Psoas muscle (tissue), 8 donors: ENCODE data around the gene CRTC3. TPM values are rescaled to one million over a fixed set of nuclear protein-coding genes. Genes with fewer than 3 reads are reported as not detected.
A peak's percentile ranks its signal among the peaks of the same experiment; 100 is the strongest.

ENCODE experiments used
- ATAC-seq, 4 donors: fragments of 200-7000 bp; cut with Tn5 transposase; one replicate each; pipeline ENCODE4 v1.9.1; 2020; ENCODE audit warnings: moderate library complexity in 3 of 4, mild to moderate bottlenecking in 2 of 4
- DNase-seq, 2 donors: peaks; one replicate each; pipeline ENCODE4 v3.0.0-alpha.2; 2020
- H3K27ac ChIP-seq: fragments of 200-600 bp; one replicate; pipeline ENCODE4 v1.8.0; 2022
- H3K27me3 ChIP-seq, 3 donors: fragments of 200-600 bp in 1 of 3; one replicate each; pipeline versions ENCODE4 v1.6.1 to v1.8.0; 2013 to 2022; ENCODE audit warnings: low read length in 2 of 3, mild to moderate bottlenecking in 2 of 3, moderate library complexity in 1 of 3; ENCODE audit not compliant: insufficient read depth in 3 of 3
- H3K36me3 ChIP-seq, 2 donors: fragments of 200-600 bp in 1 of 2; one replicate each; pipeline versions ENCODE4 v1.6.1 to v1.8.0; 2013 to 2022; ENCODE audit warnings: low read depth in 1 of 2, mild to moderate bottlenecking in 1 of 2, moderate library complexity in 1 of 2; ENCODE audit not compliant: insufficient read depth in 1 of 2
- H3K4me1 ChIP-seq: fragments of 200-600 bp; one replicate; pipeline ENCODE4 v1.8.0; 2022
- H3K4me3 ChIP-seq: fragments of 200-600 bp; one replicate; pipeline ENCODE4 v1.8.0; 2022; ENCODE audit warnings: mild to moderate bottlenecking
- H3K9me3 ChIP-seq: fragments of 200-600 bp; one replicate; pipeline ENCODE4 v1.8.0; 2022
- WGBS, 3 donors: extraction: QIAGEN DNeasy Blood & Tissue Kit; methylation state at CpG; one replicate each; pipeline versions ENCODE4 v1.1.6 to v1.1.7; 2013; 5-methylcytosine and 5-hydroxymethylcytosine counted together
- intact Hi-C, 2 donors: fragments of 100-400 bp; cut with DNase I; formaldehyde crosslinking; loops; one replicate each; pipeline versions ENCODE4 v1.11.0 to v1.14.2; 2022
- polyA plus RNA-seq, 3 donors: library from polyadenylated mRNA; stranded (reverse); fragments of 200-250 nt; gene quantifications; one replicate each; pipeline ENCODE4 v1.2.3, GENCODE V29; 2013
- total RNA-seq, 4 donors: library from RNA; stranded (reverse); fragmentation: NEBNext Ultra II Directional in 2 of 4; extraction: Animal tissue kit (Norgen Biotek cat#: 25700) in 2 of 4; gene quantifications; one replicate each; pipeline versions ENCODE4 v1.2.1 to v1.2.4, GENCODE V29; 2021 to 2023
- TF ChIP-seq, protein P1 (sequence below): fragments of 200-600 bp; IDR thresholded peaks from one replicate; pipeline ENCODE4 v1.8.0; 2022; ENCODE audit warnings: antibody characterized with exemption
- donor health status: healthy with polysubstance abuse.
- donor health status: DM: no; HTN: no; CAD: no; lungs with moderate emphysema.
- donor health status: Bipolar disorder and iron deficiency.
- donor health status: healthy.
- donor health status: DM: yes; HTN: yes; CAD: no.
- donor health status: DM: no; HTN: no; CAD: no.
- donor health status: DM: no; HTN: no; CAD: no.
- donor health status: DM: yes; HTN: yes; CAD: no.

Gene CRTC3
- total and polyA plus RNA-seq, 7 donors, result 6.9 to 30.8 (median 15.3) TPM

DNA sequence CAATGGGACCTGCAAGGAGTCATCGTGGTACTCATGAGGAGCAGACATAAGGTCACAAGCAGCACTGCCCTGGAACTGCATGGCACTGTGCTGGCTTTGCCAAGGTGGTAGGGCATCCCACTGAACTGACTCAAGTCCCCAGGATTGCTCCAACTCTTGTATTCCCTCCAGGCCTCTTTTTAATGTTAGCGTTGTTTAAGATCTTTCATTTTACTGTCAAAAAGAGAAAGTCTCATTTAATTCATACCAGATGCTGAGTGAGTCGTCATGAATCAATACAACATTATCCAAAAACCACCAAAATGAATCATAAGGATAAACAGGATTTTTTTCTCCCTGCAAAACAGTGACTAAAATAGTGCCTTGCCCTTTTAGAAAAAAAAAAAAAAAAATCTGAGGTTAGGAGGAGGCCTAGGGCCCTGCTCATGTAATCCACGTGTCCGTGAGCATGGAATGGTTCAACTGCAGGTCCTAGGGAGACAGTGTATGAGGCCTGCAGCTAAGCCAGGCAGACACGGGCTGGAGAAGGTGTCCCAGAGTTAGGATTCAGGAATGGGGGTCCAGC, 150.7 kb downstream of the CRTC3 start:
- H3K4me1 ChIP-seq, result no peaks in the 10 kb centered on the region
- no peaks in the 10 kb centered on the region for H3K27me3 ChIP-seq
- ATAC-seq (peak; percentile 49 to 70 (median 64)), DNase-seq (peak in 1 of 2 donors; percentile 48)
- intact Hi-C loops, result no loop called here
- TF ChIP-seq, protein P1, sequence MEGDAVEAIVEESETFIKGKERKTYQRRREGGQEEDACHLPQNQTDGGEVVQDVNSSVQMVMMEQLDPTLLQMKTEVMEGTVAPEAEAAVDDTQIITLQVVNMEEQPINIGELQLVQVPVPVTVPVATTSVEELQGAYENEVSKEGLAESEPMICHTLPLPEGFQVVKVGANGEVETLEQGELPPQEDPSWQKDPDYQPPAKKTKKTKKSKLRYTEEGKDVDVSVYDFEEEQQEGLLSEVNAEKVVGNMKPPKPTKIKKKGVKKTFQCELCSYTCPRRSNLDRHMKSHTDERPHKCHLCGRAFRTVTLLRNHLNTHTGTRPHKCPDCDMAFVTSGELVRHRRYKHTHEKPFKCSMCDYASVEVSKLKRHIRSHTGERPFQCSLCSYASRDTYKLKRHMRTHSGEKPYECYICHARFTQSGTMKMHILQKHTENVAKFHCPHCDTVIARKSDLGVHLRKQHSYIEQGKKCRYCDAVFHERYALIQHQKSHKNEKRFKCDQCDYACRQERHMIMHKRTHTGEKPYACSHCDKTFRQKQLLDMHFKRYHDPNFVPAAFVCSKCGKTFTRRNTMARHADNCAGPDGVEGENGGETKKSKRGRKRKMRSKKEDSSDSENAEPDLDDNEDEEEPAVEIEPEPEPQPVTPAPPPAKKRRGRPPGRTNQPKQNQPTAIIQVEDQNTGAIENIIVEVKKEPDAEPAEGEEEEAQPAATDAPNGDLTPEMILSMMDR, result no peak
- H3K27ac ChIP-seq, result peak overlapping the region; percentile 10
- WGBS, 3 donors, result 63 to 67% (median 63%) methylated on average over 6 of the region's 6 CpGs
- no peaks in the 10 kb centered on the region for H3K36me3 ChIP-seq
- H3K9me3 ChIP-seq, result no peaks in the 10 kb centered on the region
- no peak overlapping the region for H3K4me3 ChIP-seq

DNA sequence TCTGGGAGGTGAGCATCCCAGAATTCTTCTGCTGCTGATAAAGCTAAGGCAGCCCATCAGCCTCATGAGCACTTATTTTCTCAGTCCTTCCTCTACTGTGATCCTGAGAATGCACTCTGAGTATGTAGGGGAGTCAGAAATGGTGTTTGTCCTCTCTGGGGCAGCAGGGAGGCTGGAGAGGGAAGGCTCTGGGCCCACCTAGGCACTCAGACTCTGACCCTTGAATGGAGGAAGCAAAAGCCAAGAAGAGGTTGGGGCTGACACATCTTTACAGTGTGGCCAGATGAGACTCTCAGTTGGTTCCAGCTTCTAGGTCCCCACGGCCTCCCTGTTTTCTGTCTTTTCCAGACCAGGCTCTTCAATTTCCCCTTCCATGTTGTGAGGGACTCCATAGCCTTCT, 151.3 kb downstream of the CRTC3 start:
- no peaks in the 10 kb centered on the region for H3K4me1 ChIP-seq
- 86 to 100% (median 89%) methylated on average over 1 of the region's 1 CpG for WGBS, 3 donors
- TF ChIP-seq, protein P1, result no peak
- H3K27ac ChIP-seq, result peak overlapping the region; percentile 53
- no peaks in the 10 kb centered on the region for H3K36me3 ChIP-seq
- DNase-seq (no peak), ATAC-seq (peak in 2 of 4 donors; percentile 7 to 9)
- no peaks in the 10 kb centered on the region for H3K9me3 ChIP-seq
- intact Hi-C loops, result no loop called here
- H3K27me3 ChIP-seq, result no peaks in the 10 kb centered on the region
- H3K4me3 ChIP-seq, result no peak overlapping the region

DNA sequence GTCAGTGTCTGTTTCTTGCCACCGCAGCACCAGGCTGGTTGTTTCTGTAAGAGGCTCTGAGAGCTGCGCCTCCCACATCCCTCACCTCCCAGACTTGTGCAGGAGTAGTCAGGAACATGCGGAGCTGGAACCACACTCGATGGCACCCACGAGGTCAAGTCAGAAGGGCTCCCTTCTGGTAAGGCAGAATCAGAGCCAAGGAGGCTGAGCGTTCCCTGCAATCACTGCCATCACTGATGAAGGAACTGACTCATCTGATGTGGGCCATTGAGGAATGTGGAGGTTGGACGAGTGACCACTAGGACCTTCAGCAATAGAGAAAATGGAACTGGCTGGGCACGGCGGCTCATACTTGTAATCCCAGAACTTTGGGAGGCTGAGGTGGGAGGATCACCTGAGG, 151.8 kb downstream of the CRTC3 start:
- intact Hi-C loops, result no loop called here
- TF ChIP-seq, protein P1, result no peak
- Histone ChIP-seq H3K4me1 (no peaks in the 10 kb centered on the region), H3K4me3 (no peak overlapping the region), H3K9me3 (no peaks in the 10 kb centered on the region), H3K36me3 (no peaks in the 10 kb centered on the region), H3K27me3 (no peaks in the 10 kb centered on the region), H3K27ac (peak overlapping the region; percentile 53)
- ATAC-seq (peak in 2 of 4 donors; percentile 28 to 36), DNase-seq (peak in 1 of 2 donors; percentile 38)
- WGBS, 3 donors, result 84 to 92% (median 87%) methylated on average over 9 of the region's 9 CpGs

DNA sequence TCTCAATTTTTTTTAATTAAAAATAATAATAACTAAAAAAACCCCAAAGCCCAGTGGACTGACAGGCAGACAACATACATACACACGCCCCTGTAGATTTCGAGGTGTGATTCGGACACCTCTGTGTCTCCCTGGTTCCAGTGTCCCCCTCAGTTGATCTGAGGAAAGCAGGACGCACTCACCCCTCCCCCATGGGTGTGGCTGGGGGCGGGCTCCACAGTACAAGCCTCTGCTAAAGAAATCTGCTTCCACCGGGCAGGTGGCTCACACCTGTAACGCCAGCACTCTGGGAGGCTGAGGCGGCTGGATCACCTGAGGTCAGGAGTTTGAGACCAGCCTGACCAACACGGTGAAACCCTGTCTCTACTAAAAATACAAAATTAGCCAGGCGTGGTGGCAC, 153.6 kb downstream of the CRTC3 start:
- 78 to 83% (median 80%) methylated on average over 10 of the region's 10 CpGs for WGBS, 3 donors
- no peak overlapping the region for H3K4me3 ChIP-seq

More for the DNA sequence above, 153.6 kb downstream of the CRTC3 start:
- Histone ChIP-seq H3K9me3 (peaks cover 1% of the 10 kb centered on the region), H3K27ac (no peak overlapping the region), H3K36me3 (no peaks in the 10 kb centered on the region), H3K4me1 (no peaks in the 10 kb centered on the region), H3K27me3 (no peaks in the 10 kb centered on the region)
- DNase-seq (no peak), ATAC-seq (no peak)
- TF ChIP-seq, protein P1, result no peak
- intact Hi-C loops, result no loop called here
